ENCODE results near the gene UGT1A8. TPM values are rescaled to one million over a fixed set of nuclear protein-coding genes. Genes with fewer than 3 reads are reported as not detected.

The UGT1A8 gene
- not detected for total RNA-seq

GRCh38 chr2:233617476-233617875 lies at the start of gene UGT1A8:
UGT1A8 (plus strand) TSS chr2:233617633; CDS start chr2:233617708, 75 bp downstream.

DNA sequence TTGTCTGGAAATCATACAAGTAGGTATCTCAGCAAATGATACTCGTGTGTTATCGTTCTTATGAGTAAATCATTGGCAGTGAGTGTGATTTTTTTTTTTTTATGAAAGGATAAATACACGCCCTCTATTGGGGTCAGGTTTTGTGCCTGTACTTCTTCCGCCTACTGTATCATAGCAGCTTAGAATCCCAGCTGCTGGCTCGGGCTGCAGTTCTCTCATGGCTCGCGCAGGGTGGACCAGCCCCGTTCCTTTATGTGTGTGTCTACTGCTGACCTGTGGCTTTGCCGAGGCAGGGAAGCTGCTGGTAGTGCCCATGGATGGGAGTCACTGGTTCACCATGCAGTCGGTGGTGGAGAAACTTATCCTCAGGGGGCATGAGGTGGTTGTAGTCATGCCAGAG lies 18.9 kb downstream of the UGT1A8 start, which contains the start of gene UGT1A10:
UGT1A10 (plus strand) TSS at position 143 of the 400 bp plus-strand sequence; CDS start at position 218, 75 bp downstream.

GRCh38 chr2:233671290-233672161 lies 54.1 kb downstream of the UGT1A8 start, which contains the start of gene UGT1A9:
UGT1A9 (plus strand) TSS chr2:233671898; CDS start chr2:233671935, 37 bp downstream.

GRCh38 chr2:233681521-233682099 lies 64.2 kb downstream of the UGT1A8 start, which contains the start of gene UGT1A7:
UGT1A7 (plus strand) TSS chr2:233681901; CDS start chr2:233681938, 37 bp downstream.

GRCh38 chr2:233692648-233693047 lies 75.2 kb downstream of the UGT1A8 start, which contains the start of gene UGT1A6:
UGT1A6 (plus strand) TSS chr2:233692890; CDS start chr2:233693005, 115 bp downstream.

GRCh38 chr2:233712611-233713261 lies 95.3 kb downstream of the UGT1A8 start, which contains the start of gene UGT1A5:
UGT1A5 (plus strand) TSS chr2:233712907; CDS start chr2:233712992, 85 bp downstream.

GRCh38 chr2:233718552-233718951 lies 101.1 kb downstream of the UGT1A8 start, which contains the start of gene UGT1A4:
UGT1A4 (plus strand) TSS chr2:233718736; CDS start chr2:233718821, 85 bp downstream.

DNA sequence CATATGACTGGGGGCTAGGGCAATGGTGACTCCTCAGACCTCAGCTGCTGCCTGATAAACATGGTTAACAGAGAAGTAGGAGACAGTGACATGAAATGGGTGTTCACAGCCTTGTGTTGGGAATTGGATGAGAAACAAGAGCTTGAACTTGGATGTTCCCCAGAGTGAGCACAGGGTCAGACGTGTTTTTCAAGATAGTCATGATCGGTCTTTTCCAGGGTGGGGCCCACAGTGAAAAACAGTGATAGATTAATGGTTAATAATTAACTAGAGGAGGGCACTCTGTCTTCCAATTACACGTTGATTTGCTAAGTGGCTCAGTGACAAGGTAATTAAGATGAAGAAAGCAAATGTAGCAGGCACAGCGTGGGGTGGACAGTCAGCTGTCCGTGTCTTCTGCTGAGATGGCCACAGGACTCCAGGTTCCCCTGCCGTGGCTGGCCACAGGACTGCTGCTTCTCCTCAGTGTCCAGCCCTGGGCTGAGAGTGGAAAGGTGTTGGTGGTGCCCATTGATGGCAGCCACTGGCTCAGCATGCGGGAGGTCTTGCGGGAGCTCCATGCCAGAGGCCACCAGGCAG lies 111.4 kb downstream of the UGT1A8 start, which contains the start of gene UGT1A3:
UGT1A3 (plus strand) TSS at position 320 of the 579 bp plus-strand sequence; CDS start at position 405, 85 bp downstream.

GRCh38 chr2:233760043-233760442 lies 142.6 kb downstream of the UGT1A8 start, which contains the start of gene UGT1A1:
UGT1A1 (plus strand) TSS chr2:233760270; CDS start chr2:233760288, 18 bp downstream.

DNA sequence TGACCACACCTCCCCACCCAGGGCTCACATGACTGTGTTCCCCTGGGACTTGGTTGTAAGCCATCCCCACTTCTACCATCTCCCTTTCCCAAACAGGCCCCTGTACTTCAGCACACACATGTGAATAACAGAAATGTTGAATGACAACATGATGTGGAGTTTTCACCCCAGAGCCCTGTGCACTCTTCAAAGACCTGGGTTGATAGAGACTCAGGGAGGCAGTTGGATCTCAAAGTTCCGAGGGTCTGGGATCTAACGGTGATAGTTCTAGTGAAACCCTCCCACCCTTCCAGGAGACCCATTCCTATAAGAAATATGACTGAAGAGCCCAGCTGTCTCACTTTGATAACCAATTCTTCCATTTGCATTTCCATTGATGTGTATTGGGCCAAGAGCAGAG lies 160.6 kb downstream of the UGT1A8 start, which contains the start of gene MROH2A:
MROH2A (plus strand) TSS at position 301 of the 400 bp plus-strand sequence. CDS start 1,029 bp downstream, outside the sequence.

Other genes starting within 250 kb of the UGT1A8 start
- gene USP40, start 50.9 kb upstream of the UGT1A8 start, total RNA-seq = 73.1 TPM
- gene UGT1A10, start 18.8 kb downstream of the UGT1A8 start, total RNA-seq = not detected
- not detected for gene UGT1A9, start 54.3 kb downstream of the UGT1A8 start, total RNA-seq
- gene UGT1A7, start 64.3 kb downstream of the UGT1A8 start, total RNA-seq = not detected
- gene UGT1A6, start 75.3 kb downstream of the UGT1A8 start, total RNA-seq = 0.55 TPM
- 0.16 TPM for gene UGT1A5, start 95.3 kb downstream of the UGT1A8 start, total RNA-seq
- not detected for gene UGT1A4, start 101.1 kb downstream of the UGT1A8 start, total RNA-seq
- not detected for gene UGT1A3, start 111.4 kb downstream of the UGT1A8 start, total RNA-seq
- not detected for gene UGT1A1, start 142.6 kb downstream of the UGT1A8 start, total RNA-seq
- not detected for gene MROH2A, start 160.7 kb downstream of the UGT1A8 start, total RNA-seq
- 9.8 TPM for gene HJURP, start 236.9 kb downstream of the UGT1A8 start, total RNA-seq